A549 (cell line): ENCODE data around the gene NKIRAS1.

ENCODE experiments used
- BHLHE40 ChIP-seq: IDR thresholded peaks from 2 replicates; pipeline ENCODE4 v1.6.1; 2012; ENCODE audit warnings: low read depth, low read length, inconsistent platforms
- CTCF ChIP-seq: fragments of >200 bp; sonication (Bioruptor Twin); formaldehyde crosslinking; IDR thresholded peaks from 3 replicates; pipeline ENCODE4 v1.5.1; 2016
- POLR2A ChIP-seq: IDR thresholded peaks from 2 replicates; pipeline ENCODE4 v1.6.1; 2012; ENCODE audit warnings: mild to moderate bottlenecking, low read length
- RCOR1 ChIP-seq: fragments of 150-350 bp; IDR thresholded peaks from 2 replicates; pipeline ENCODE4 v1.6.1; 2014; ENCODE audit warnings: antibody characterized with exemption, low read length, low read depth
- TF ChIP-seq, protein P1 (sequence below): fragments of 200-600 bp; sonication (generic); IDR thresholded peaks from 2 replicates; pipeline ENCODE4 v1.6.1; 2016; ENCODE audit warnings: antibody characterized with exemption, mild to moderate bottlenecking, moderate library complexity

GRCh38 chr3:23845326-23846216, 71.2 kb downstream of the NKIRAS1 start:
- TF ChIP-seq POLR2A (no peak), CTCF (no peak), RCOR1 (no peak), BHLHE40 (no peak)
- TF ChIP-seq, protein P1, sequence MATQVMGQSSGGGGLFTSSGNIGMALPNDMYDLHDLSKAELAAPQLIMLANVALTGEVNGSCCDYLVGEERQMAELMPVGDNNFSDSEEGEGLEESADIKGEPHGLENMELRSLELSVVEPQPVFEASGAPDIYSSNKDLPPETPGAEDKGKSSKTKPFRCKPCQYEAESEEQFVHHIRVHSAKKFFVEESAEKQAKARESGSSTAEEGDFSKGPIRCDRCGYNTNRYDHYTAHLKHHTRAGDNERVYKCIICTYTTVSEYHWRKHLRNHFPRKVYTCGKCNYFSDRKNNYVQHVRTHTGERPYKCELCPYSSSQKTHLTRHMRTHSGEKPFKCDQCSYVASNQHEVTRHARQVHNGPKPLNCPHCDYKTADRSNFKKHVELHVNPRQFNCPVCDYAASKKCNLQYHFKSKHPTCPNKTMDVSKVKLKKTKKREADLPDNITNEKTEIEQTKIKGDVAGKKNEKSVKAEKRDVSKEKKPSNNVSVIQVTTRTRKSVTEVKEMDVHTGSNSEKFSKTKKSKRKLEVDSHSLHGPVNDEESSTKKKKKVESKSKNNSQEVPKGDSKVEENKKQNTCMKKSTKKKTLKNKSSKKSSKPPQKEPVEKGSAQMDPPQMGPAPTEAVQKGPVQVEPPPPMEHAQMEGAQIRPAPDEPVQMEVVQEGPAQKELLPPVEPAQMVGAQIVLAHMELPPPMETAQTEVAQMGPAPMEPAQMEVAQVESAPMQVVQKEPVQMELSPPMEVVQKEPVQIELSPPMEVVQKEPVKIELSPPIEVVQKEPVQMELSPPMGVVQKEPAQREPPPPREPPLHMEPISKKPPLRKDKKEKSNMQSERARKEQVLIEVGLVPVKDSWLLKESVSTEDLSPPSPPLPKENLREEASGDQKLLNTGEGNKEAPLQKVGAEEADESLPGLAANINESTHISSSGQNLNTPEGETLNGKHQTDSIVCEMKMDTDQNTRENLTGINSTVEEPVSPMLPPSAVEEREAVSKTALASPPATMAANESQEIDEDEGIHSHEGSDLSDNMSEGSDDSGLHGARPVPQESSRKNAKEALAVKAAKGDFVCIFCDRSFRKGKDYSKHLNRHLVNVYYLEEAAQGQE, result no peak
